GM23338 (cell line): Measurements from ENCODE around the gene TTC39B. TPM values are rescaled to one million over a fixed set of nuclear protein-coding genes. Genes with fewer than 3 reads are reported as not detected.

Experiments
- ATAC-seq: fragments of 200-7000 bp; cut with Tn5 transposase; 3 replicates; pipeline ENCODE4 v1.9.1; 2020
- DNase-seq: peaks from one replicate; pipeline ENCODE4 v3.0.0-alpha.2; 2015; ENCODE audit warnings: low spot score
- H2AFZ ChIP-seq: fragments of 200-600 bp; sonication (generic); 2 replicates; pipeline ENCODE4 v1.8.0; 2016; ENCODE audit warnings: antibody characterized with exemption, mild to moderate bottlenecking, moderate library complexity
- H3F3A ChIP-seq: fragments of 200-600 bp; sonication (generic); replicated peaks from 2 replicates; pipeline ENCODE4 v1.8.0; 2017; ENCODE audit warnings: antibody characterized with exemption, mixed run types, low read depth
- H3K27ac ChIP-seq: fragments of 200-600 bp; sonication (generic); 2 replicates; pipeline ENCODE4 v1.6.1; 2016; ENCODE audit warnings: low read depth
- H3K27me3 ChIP-seq: fragments of 200-600 bp; sonication (generic); 2 replicates; pipeline ENCODE4 v1.8.0; 2016; ENCODE audit warnings: mild to moderate bottlenecking, mixed run types, moderate library complexity; ENCODE audit not compliant: insufficient read depth
- H3K36me3 ChIP-seq: fragments of 200-600 bp; sonication (generic); 2 replicates; pipeline ENCODE4 v1.8.0; 2016; ENCODE audit warnings: mild to moderate bottlenecking; ENCODE audit not compliant: insufficient read depth
- H3K4me1 ChIP-seq: fragments of 200-600 bp; sonication (generic); 2 replicates; pipeline ENCODE4 v1.8.0; 2016; ENCODE audit warnings: mild to moderate bottlenecking, moderate library complexity; ENCODE audit not compliant: insufficient read depth
- H3K4me2 ChIP-seq: fragments of 200-600 bp; sonication (generic); 2 replicates; pipeline ENCODE4 v1.7.1; 2017; ENCODE audit warnings: mixed run types
- H3K4me3 ChIP-seq: fragments of 200-600 bp; sonication (generic); 2 replicates; pipeline ENCODE4 v1.6.1; 2016; ENCODE audit warnings: mixed run types
- H3K79me2 ChIP-seq: fragments of 200-600 bp; sonication (generic); replicated peaks from 2 replicates; pipeline ENCODE4 v1.8.0; 2017; ENCODE audit warnings: mild to moderate bottlenecking; ENCODE audit not compliant: insufficient read depth
- H3K9me2 ChIP-seq: fragments of 200-600 bp; sonication (generic); 2 replicates; pipeline ENCODE4 v1.8.0; 2017; ENCODE audit not compliant: insufficient read depth
- H4K20me1 ChIP-seq: fragments of 200-600 bp; sonication (generic); replicated peaks from 2 replicates; pipeline ENCODE4 v1.8.0; 2017; ENCODE audit warnings: mild to moderate bottlenecking; ENCODE audit not compliant: insufficient read depth
- H3K27ac Mint-ChIP-seq: 2 replicates; pipeline ENCODE4 v1.8.0; 2020; ENCODE audit warnings: inconsistent platforms, mild to moderate bottlenecking, moderate library complexity, mixed read lengths
- H3K27me3 Mint-ChIP-seq: 3 replicates; pipeline ENCODE4 v1.8.0; 2022; ENCODE audit warnings: low read depth, mild to moderate bottlenecking, moderate library complexity, mixed read lengths, inconsistent platforms; ENCODE audit not compliant: insufficient read depth, poor library complexity
- H3K36me3 Mint-ChIP-seq: 3 replicates; pipeline ENCODE4 v1.8.0; 2021; ENCODE audit warnings: low read depth, mild to moderate bottlenecking, inconsistent platforms, moderate library complexity, mixed read lengths
- H3K4me1 Mint-ChIP-seq: 3 replicates; pipeline ENCODE4 v1.8.0; 2020; ENCODE audit warnings: mild to moderate bottlenecking, inconsistent platforms, mixed read lengths
- H3K4me3 Mint-ChIP-seq: 3 replicates; pipeline ENCODE4 v1.8.0; 2021; ENCODE audit warnings: moderate library complexity, mild to moderate bottlenecking, inconsistent platforms, mixed read lengths
- H3K9me3 Mint-ChIP-seq: 3 replicates; pipeline ENCODE4 v1.8.0; 2020; ENCODE audit warnings: moderate library complexity, mild to moderate bottlenecking, inconsistent platforms, mixed read lengths
- CTCF ChIP-seq, 2 experiments: fragments of 200-600 bp in 1 of 2; sonication (generic) in 1 of 2; conservative IDR thresholded peaks; 2 replicates each; pipeline versions ENCODE4 v1.5.1 to v1.6.1; 2016 to 2017; ENCODE audit warnings: antibody characterized with exemption in 2 of 2, low read depth in 2 of 2, mild to moderate bottlenecking in 2 of 2, moderate library complexity in 1 of 2
- EZH2 ChIP-seq: fragments of 200-600 bp; sonication (generic); IDR thresholded peaks from one replicate; pipeline ENCODE4 v1.8.0; 2017; ENCODE audit warnings: antibody characterized with exemption, mild to moderate bottlenecking, low read depth; ENCODE audit not compliant: unreplicated experiment
- EZH2phosphoT487 ChIP-seq: fragments of 200-600 bp; sonication (generic); IDR thresholded peaks from one replicate; pipeline ENCODE4 v1.8.1; 2018; ENCODE audit warnings: antibody characterized with exemption; ENCODE audit not compliant: unreplicated experiment
- JUNB ChIP-seq: IDR thresholded peaks from one replicate; pipeline ENCODE4 v1.6.1; 2016; ENCODE audit warnings: antibody characterized with exemption; ENCODE audit not compliant: unreplicated experiment
- NANOG ChIP-seq: IDR thresholded peaks from 2 replicates; pipeline ENCODE4 v1.6.1; 2016; ENCODE audit warnings: antibody characterized with exemption, borderline replicate concordance
- POLR2AphosphoS5 ChIP-seq: IDR thresholded peaks from 2 replicates; pipeline ENCODE4 v1.6.1; 2016; ENCODE audit warnings: antibody characterized with exemption, low read depth
- REST ChIP-seq: IDR thresholded peaks from one replicate; pipeline ENCODE4 v1.6.1; 2018; ENCODE audit warnings: antibody characterized with exemption; ENCODE audit not compliant: unreplicated experiment
- ZNF331 ChIP-seq: fragments of 250-450 bp; sonication (Bioruptor Pico); IDR thresholded peaks from 2 replicates; pipeline ENCODE4 v1.5.0; 2020; ENCODE audit warnings: low read depth, mild to moderate bottlenecking, moderate library complexity
- polyA plus RNA-seq: library from polyadenylated mRNA; unstranded; fragments of >200 nt; fragmentation: Nextera tagmentation; extraction: Ambion mirVana; gene quantifications from 2 replicates; pipeline ENCODE4 v1.2.1, GENCODE V29; 2016
- total RNA-seq: library from RNA; depleted of rRNA; stranded (reverse); fragments of >200 nt; shearing (Covaris generic); gene quantifications from 2 replicates; pipeline ENCODE4 v1.2.3, GENCODE V29; 2014

Gene TTC39B
- total and polyA plus RNA-seq, 2 experiments from 2014 or later: 2.8 to 11.1 TPM

GRCh38 chr9:15277400-15278090 is 29.5 kb downstream of the TTC39B start:
- Mint-ChIP-seq H3K36me3 (no peaks in the 10 kb centered on the region), H3K9me3 (no peaks in the 10 kb centered on the region), H3K27ac (no peak overlapping the region), H3K27me3 (peaks cover 3% of the 10 kb centered on the region), H3K4me3 (no peak overlapping the region), H3K4me1 (peaks cover 29% of the 10 kb centered on the region)
- no peak overlapping the region for H3K4me3 ChIP-seq
- DNase-seq (peak; percentile 59), ATAC-seq (peak; percentile 24; the same call in 1 of the 3 replicates)
- H3K9me2 ChIP-seq: peaks cover 5% of the 10 kb centered on the region; the same call in 1 of the 2 replicates
- no peaks in the 10 kb centered on the region for H3K27me3 ChIP-seq
- no peak overlapping the region for H3K27ac ChIP-seq
- H3K36me3 ChIP-seq: no peaks in the 10 kb centered on the region
- H4K20me1 ChIP-seq: no peaks in the 10 kb centered on the region
- no peak for TF ChIP-seq JUNB
- TF ChIP-seq CTCF (conservative IDR thresholded peaks at IDR 0.05; ENCODE audit: low read depth in 2 of 2): peak; percentile 44 to 51
- no peak for TF ChIP-seq NANOG
- no peak overlapping the region for H3K4me2 ChIP-seq
- H3K4me1 ChIP-seq: peaks cover 22% of the 10 kb centered on the region; the same call in 1 of the 2 replicates
- peaks cover 16% of the 10 kb centered on the region; the same call in 1 of the 2 replicates for H3K79me2 ChIP-seq
- H2AFZ ChIP-seq: no peak overlapping the region
- no peaks in the 10 kb centered on the region for H3F3A ChIP-seq

GRCh38 chr9:15276328-15276938 is 30.6 kb downstream of the TTC39B start:
- no peak overlapping the region for H3K4me3 ChIP-seq
- no peaks in the 10 kb centered on the region for H3F3A ChIP-seq
- ATAC-seq (no peak), DNase-seq (no peak)
- H3K4me2 ChIP-seq: no peak overlapping the region
- Mint-ChIP-seq H3K27ac (no peak overlapping the region), H3K4me1 (peaks cover 29% of the 10 kb centered on the region), H3K9me3 (no peaks in the 10 kb centered on the region), H3K4me3 (no peak overlapping the region), H3K27me3 (peaks cover 3% of the 10 kb centered on the region), H3K36me3 (peaks cover under 1% of the 10 kb centered on the region; the same call in 2 of the 3 replicates)
- peaks cover 10% of the 10 kb centered on the region; the same call in 1 of the 2 replicates for H3K79me2 ChIP-seq
- H4K20me1 ChIP-seq: no peaks in the 10 kb centered on the region
- no peaks in the 10 kb centered on the region for H3K36me3 ChIP-seq
- TF ChIP-seq EZH2phosphoT487: no peak
- no peak for TF ChIP-seq POLR2AphosphoS5
- TF ChIP-seq ZNF331 (CRISPR knock-in tag): no peak
- no peak for TF ChIP-seq REST
- no peak for TF ChIP-seq JUNB
- TF ChIP-seq EZH2: no peak
- H3K27ac ChIP-seq: no peak overlapping the region
- H3K27me3 ChIP-seq: no peaks in the 10 kb centered on the region
- H3K9me2 ChIP-seq: peaks cover 5% of the 10 kb centered on the region; the same call in 1 of the 2 replicates
- H3K4me1 ChIP-seq: peaks cover 22% of the 10 kb centered on the region; the same call in 1 of the 2 replicates
- no peak overlapping the region for H2AFZ ChIP-seq
